GM19023 (cell line): ENCODE results near the gene IGSF9B.

ENCODE experiments used
- ATAC-seq: cut with Tn5 transposase; IDR thresholded peaks from one replicate; pipeline ENCODE4 v1.9.1; 2021; ENCODE audit warnings: mild to moderate bottlenecking, moderate library complexity; ENCODE audit not compliant: unreplicated experiment

Gene IGSF9B

GRCh38 chr11:133886029-133886428 is 70.7 kb downstream of the IGSF9B start:
- no peak for ATAC-seq

- no peak for ATAC-seq
Measured at GRCh38 chr11:133872160-133872559, 84.6 kb downstream of the IGSF9B start.

- no peak for ATAC-seq
Measured at GRCh38 chr11:133867456-133867855, 89.3 kb downstream of the IGSF9B start.

- ATAC-seq, result no peak
Measured at GRCh38 chr11:133865466-133865865, 91.3 kb downstream of the IGSF9B start.

DNA sequence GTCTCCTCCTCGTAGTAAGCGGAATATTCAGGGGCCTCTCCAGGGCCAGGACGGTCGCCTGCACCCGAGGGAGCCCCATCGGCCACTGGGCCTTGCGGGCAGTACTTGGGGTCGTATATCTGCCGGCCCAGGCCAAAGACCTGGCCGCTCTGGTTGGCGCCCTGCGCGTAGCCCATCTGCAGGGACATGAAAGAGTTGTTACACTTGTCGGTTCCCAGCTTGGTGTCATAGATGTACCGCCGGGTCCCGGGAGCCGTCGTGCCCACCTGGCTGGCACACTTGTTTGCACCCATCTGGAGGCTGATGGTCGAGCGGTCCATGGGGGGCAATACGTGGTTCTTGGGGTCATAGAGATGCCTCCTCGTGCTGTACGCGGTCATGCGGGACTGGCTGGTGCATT is 92.0 kb downstream of the IGSF9B start:
- ATAC-seq, result no peak

GRCh38 chr11:133860151-133860550 is 96.6 kb downstream of the IGSF9B start:
- no peak for ATAC-seq
